ENCODE measurements around the gene CDH5.

The CDH5 gene

GRCh38 chr16:66432429-66432828, 65.9 kb downstream of the CDH5 start:
- TF ChIP-seq Cebpa-rat (IDR thresholded peaks at IDR 0.05): no peak
- H3K27me3 ChIP-seq: peaks cover 32 to 58% (median 47%) of the 10 kb centered on the region in 11 experiments
- H3K27ac ChIP-seq: no peak overlapping the region
- H3K9ac ChIP-seq: no peak overlapping the region
- H3K4me3 ChIP-seq: no peak overlapping the region
- no peaks in the 10 kb centered on the region for H3K36me3 ChIP-seq
- peaks cover 27 to 44% (median 31%) of the 10 kb centered on the region in 10 experiments for H3K4me1 ChIP-seq
- peaks cover 0 to 34% (median 17%) of the 10 kb centered on the region in 11 experiments; a peak in 17 of 22 replicates for H4K20me1 ChIP-seq
- 0 out of 22 replicates have a peak overlapping the region, but pooled peaks of 1 of the 11 experiments have one; percentile 1 for H3K4me2 ChIP-seq
- no peaks in the 10 kb centered on the region for H3K9me3 ChIP-seq (replicated peaks in 1 of 11)

- H3K27ac ChIP-seq: no peak overlapping the region
- H3K36me3 ChIP-seq: no peaks in the 10 kb centered on the region
- peak overlapping the region in 5 of 11 experiments; percentile 26 to 53 (median 39); a peak in 10 of 22 replicates for H3K4me2 ChIP-seq
- H3K27me3 ChIP-seq: peaks cover 8 to 34% (median 23%) of the 10 kb centered on the region in 11 experiments
- H3K4me3 ChIP-seq: no peak overlapping the region
- peaks cover 18 to 35% (median 31%) of the 10 kb centered on the region in 10 experiments for H3K4me1 ChIP-seq
- no peak overlapping the region for H3K9ac ChIP-seq
- TF ChIP-seq Cebpa-rat (IDR thresholded peaks at IDR 0.05): no peak
- no peaks in the 10 kb centered on the region for H3K9me3 ChIP-seq (replicated peaks in 1 of 11)
- peaks cover 0 to 11% (median 0%) of the 10 kb centered on the region in 11 experiments; a peak in 2 of 22 replicates for H4K20me1 ChIP-seq
Measured at GRCh38 chr16:66434619-66435430, 68.3 kb downstream of the CDH5 start.

- H3K27ac ChIP-seq: no peak overlapping the region
- H3K9me3 ChIP-seq (replicated peaks in 1 of 11): no peaks in the 10 kb centered on the region
- no peak overlapping the region for H3K9ac ChIP-seq
- no peak for TF ChIP-seq Cebpa-rat (IDR thresholded peaks at IDR 0.05)
- H3K36me3 ChIP-seq: no peaks in the 10 kb centered on the region
- no peak overlapping the region for H3K4me3 ChIP-seq
- H3K27me3 ChIP-seq: peaks cover 4 to 23% (median 13%) of the 10 kb centered on the region in 11 experiments; a peak in 15 of 22 replicates
- H3K4me2 ChIP-seq: peak overlapping the region in 8 of 11 experiments; percentile 24 to 94 (median 74); a peak in 11 of 22 replicates
- H4K20me1 ChIP-seq: peaks cover 0 to 10% (median 0%) of the 10 kb centered on the region in 11 experiments; a peak in 2 of 22 replicates
- H3K4me1 ChIP-seq: peaks cover 18 to 35% (median 31%) of the 10 kb centered on the region in 10 experiments
Measured at GRCh38 chr16:66435896-66436295, 69.4 kb downstream of the CDH5 start.

GRCh38 chr16:66437391-66437945, 71.0 kb downstream of the CDH5 start:
- peak overlapping the region in 8 of 11 experiments; percentile 50 to 94 (median 74); a peak in 17 of 22 replicates for H3K4me2 ChIP-seq
- no peak overlapping the region for H3K27ac ChIP-seq
- no peak for TF ChIP-seq Cebpa-rat (IDR thresholded peaks at IDR 0.05)
- no peak overlapping the region for H3K9ac ChIP-seq
- no peaks in the 10 kb centered on the region for H3K9me3 ChIP-seq (replicated peaks in 1 of 11)
- no peaks in the 10 kb centered on the region for H3K36me3 ChIP-seq
- H3K27me3 ChIP-seq: peaks cover 0 to 8% (median 0%) of the 10 kb centered on the region in 11 experiments; a peak in 1 of 22 replicates
- H4K20me1 ChIP-seq: peaks cover 0 to 4% (median 0%) of the 10 kb centered on the region in 11 experiments; a peak in 1 of 22 replicates
- H3K4me1 ChIP-seq: peaks cover 18 to 35% (median 31%) of the 10 kb centered on the region in 10 experiments
- no peak overlapping the region for H3K4me3 ChIP-seq

- H4K20me1 ChIP-seq: peaks cover 0 to 4% (median 0%) of the 10 kb centered on the region in 11 experiments; a peak in 1 of 22 replicates
- no peaks in the 10 kb centered on the region for H3K36me3 ChIP-seq
- no peak overlapping the region for H3K9ac ChIP-seq
- H3K27ac ChIP-seq: no peak overlapping the region
- no peak for TF ChIP-seq Cebpa-rat (IDR thresholded peaks at IDR 0.05)
- H3K4me2 ChIP-seq: peak overlapping the region in 3 of 11 experiments; percentile 8 to 87 (median 16); a peak in 5 of 22 replicates
- peaks cover 17 to 35% (median 31%) of the 10 kb centered on the region in 10 experiments for H3K4me1 ChIP-seq
- 0 out of 22 replicates have a peak, but pooled peaks cover 0 to 2% (median 0%) of the 10 kb centered on the region in 11 experiments for H3K27me3 ChIP-seq
- no peak overlapping the region for H3K4me3 ChIP-seq
- no peaks in the 10 kb centered on the region for H3K9me3 ChIP-seq (replicated peaks in 1 of 11)
Measured at GRCh38 chr16:66438536-66438935, 72.0 kb downstream of the CDH5 start.

GRCh38 chr16:66439051-66439730, 72.7 kb downstream of the CDH5 start:
- Histone ChIP-seq H4K20me1 (peaks cover 0 to 4% (median 0%) of the 10 kb centered on the region in 11 experiments; a peak in 1 of 22 replicates), H3K4me3 (no peak overlapping the region), H3K27me3 (no peaks in the 10 kb centered on the region), H3K36me3 (no peaks in the 10 kb centered on the region), H3K9me3 (replicated peaks in 1 of 11) (no peaks in the 10 kb centered on the region), H3K4me1 (peaks cover 12 to 40% (median 31%) of the 10 kb centered on the region in 10 experiments; a peak in 19 of 20 replicates), H3K4me2 (peak overlapping the region in 1 of 11 experiments; percentile 8; a peak in 1 of 22 replicates), H3K27ac (no peak overlapping the region), H3K9ac (no peak overlapping the region)
- no peak for TF ChIP-seq Cebpa-rat (IDR thresholded peaks at IDR 0.05)

GRCh38 chr16:66440271-66440802, 73.8 kb downstream of the CDH5 start:
- no peak overlapping the region for H3K4me2 ChIP-seq
- H3K9me3 ChIP-seq (replicated peaks in 1 of 11): no peaks in the 10 kb centered on the region
- H3K36me3 ChIP-seq: no peaks in the 10 kb centered on the region
- peaks cover 0 to 4% (median 0%) of the 10 kb centered on the region in 11 experiments; a peak in 1 of 22 replicates for H4K20me1 ChIP-seq
- peaks cover 5 to 38% (median 26%) of the 10 kb centered on the region in 10 experiments; a peak in 16 of 20 replicates for H3K4me1 ChIP-seq
- no peak overlapping the region for H3K9ac ChIP-seq
- H3K27ac ChIP-seq: no peak overlapping the region
- H3K4me3 ChIP-seq: no peak overlapping the region
- no peak for TF ChIP-seq Cebpa-rat (IDR thresholded peaks at IDR 0.05)
- no peaks in the 10 kb centered on the region for H3K27me3 ChIP-seq

- no peak overlapping the region for H3K27ac ChIP-seq
- no peaks in the 10 kb centered on the region for H3K27me3 ChIP-seq
- no peak overlapping the region for H3K4me3 ChIP-seq
- H3K9ac ChIP-seq: no peak overlapping the region
- H3K4me2 ChIP-seq: no peak overlapping the region
- no peaks in the 10 kb centered on the region for H4K20me1 ChIP-seq
- H3K9me3 ChIP-seq (replicated peaks in 1 of 11): no peaks in the 10 kb centered on the region
- TF ChIP-seq Cebpa-rat (IDR thresholded peaks at IDR 0.05): no peak
- peaks cover 5 to 34% (median 23%) of the 10 kb centered on the region in 10 experiments; a peak in 16 of 20 replicates for H3K4me1 ChIP-seq
- no peaks in the 10 kb centered on the region for H3K36me3 ChIP-seq
Measured at GRCh38 chr16:66440970-66441369, 74.5 kb downstream of the CDH5 start.

Data from BLaER1 treated with 17β-estradiol and CSF1 and Interleukin-3, amounts not matched to agents 10 nM and 100 nM (cell line).